Heart right ventricle (tissue), 16 donors: ENCODE data around the gene NEK7. TPM values are rescaled to one million over a fixed set of nuclear protein-coding genes. Genes with fewer than 3 reads are reported as not detected.

ENCODE experiments used
- ATAC-seq, 8 donors: fragments of 200-7000 bp; cut with Tn5 transposase; one replicate each; pipeline ENCODE4 v1.9.1; 2020; ENCODE audit warnings: mild to moderate bottlenecking in 8 of 8, moderate library complexity in 8 of 8, moderate number of reproducible peaks in 1 of 8
- DNase-seq, 2 donors: peaks; one replicate each; pipeline ENCODE4 v3.0.0-alpha.2; 2020
- H3K27ac ChIP-seq, 10 donors: fragments of 200-600 bp; sonication (generic) in 2 of 10; one replicate each; pipeline versions ENCODE4 v1.5.0 to v1.8.0; 2020 to 2022; ENCODE audit warnings: mild to moderate bottlenecking in 3 of 10
- H3K27me3 ChIP-seq, 7 donors: fragments of 200-600 bp; one replicate each; pipeline ENCODE4 v1.8.0; 2021 to 2022; ENCODE audit warnings: mild to moderate bottlenecking in 2 of 7
- H3K36me3 ChIP-seq, 9 donors: fragments of 200-600 bp; sonication (generic) in 1 of 9; one replicate each; pipeline versions ENCODE4 v1.5.0 to v1.8.0; 2020 to 2022; ENCODE audit warnings: mild to moderate bottlenecking in 2 of 9
- H3K4me1 ChIP-seq, 9 donors: fragments of 200-600 bp; sonication (generic) in 1 of 9; one replicate each; pipeline versions ENCODE4 v1.5.0 to v1.8.0; 2020 to 2022; ENCODE audit warnings: mild to moderate bottlenecking in 4 of 9
- H3K4me3 ChIP-seq, 10 donors: fragments of 200-600 bp; sonication (generic) in 2 of 10; one replicate each; pipeline versions ENCODE4 v1.5.0 to v1.8.0; 2020 to 2022; ENCODE audit warnings: mild to moderate bottlenecking in 7 of 10, moderate library complexity in 2 of 10
- H3K9me3 ChIP-seq, 11 donors: fragments of 200-600 bp in 10 of 11; sonication (generic) in 2 of 11; one replicate each; pipeline versions ENCODE4 v1.5.0 to v1.8.0; 2013 to 2022; ENCODE audit warnings: mild to moderate bottlenecking in 2 of 11, control low read depth in 1 of 11, moderate library complexity in 1 of 11
- CTCF ChIP-seq, 9 donors: fragments of 200-600 bp; sonication (generic) in 2 of 9; IDR thresholded peaks; one replicate each; pipeline versions ENCODE4 v1.5.0 to v1.8.0; 2021 to 2022; ENCODE audit warnings: antibody characterized with exemption in 9 of 9, mild to moderate bottlenecking in 5 of 9, moderate library complexity in 1 of 9
- WGBS, 2 donors: extraction: QIAGEN DNeasy Blood & Tissue Kit; methylation state at CpG; one replicate each; pipeline ENCODE4 v1.1.7; 2013; ENCODE audit warnings: inconsistent platforms in 1 of 2; 5-methylcytosine and 5-hydroxymethylcytosine counted together
- intact Hi-C, 10 donors: fragments of 100-400 bp; cut with DNase I; formaldehyde crosslinking; loops; one replicate each; pipeline versions ENCODE4 v1.11.1 to v1.14.2; 2022
- polyA plus RNA-seq, 2 donors: library from polyadenylated mRNA; stranded (reverse); fragments of 200-250 nt; gene quantifications; one replicate each; pipeline ENCODE4 v1.2.3, GENCODE V29; 2013
- total RNA-seq, 10 donors: library from RNA; stranded (reverse); fragmentation: NEBNext Ultra II Directional in 3 of 10; extraction: Animal tissue kit (Norgen Biotek cat#: 25700) in 3 of 10; gene quantifications; one replicate each; pipeline versions ENCODE4 v1.2.1 to v1.2.4, GENCODE V29; 2021 to 2023
- donor health status: Arrhythmogenic right ventricular cardiomyopathy.
- donor health status: ischemic (EF 13 %, LVEDD 7.1; RV severe dilation, severe dysfunction).
- donor health status: healthy with polysubstance abuse.
- donor health status: DM: no; HTN: yes; CAD: no.
- donor health status: DM: no; HTN: no; CAD: no.
- donor health status: ischemic (EF 25% LVEDD 6.9; RV normal size, moderate dysfunction).
- donor health status: ischemic (EF 25% LVEDD 5.7; RV mildly dilated, moderate dysfunction).
- donor health status: healthy.
- donor health status: DM: yes; HTN: yes; CAD: no.
- donor health status: Ischemic cardiomyopathy.
- donor health status: ischemic (EF 35%, LVEDD 5.7; RV mildly dilated, moderate dysfunction).
- donor health status: nonischemic (EF 11% LVEDD 7.7; RV severe dilation, severe dysfunction).
- donor health status: DM: yes; HTN: yes; CAD: no.
- donor health status: PGD.
- donor health status: ischemic (EF 29% LVEDD 5.4; RV normal size, mild dysfunction).
- donor health status: nonischemic (EF 23%, LVEDD 6.1; RV moderate dilation, normal function).

The NEK7 gene
- total and polyA plus RNA-seq, 12 donors: 57.3 to 279 (median 207) TPM

GRCh38 chr1:198320759-198321158 is 164.0 kb downstream of the NEK7 start:
- Histone ChIP-seq H3K4me1 (peaks cover 0 to 9% (median 0%) of the 10 kb centered on the region in 9 donors), H3K36me3 (peaks cover 0 to 43% (median 12%) of the 10 kb centered on the region in 9 donors), H3K9me3 (no peaks in the 10 kb centered on the region), H3K27ac (no peak overlapping the region), H3K27me3 (no peaks in the 10 kb centered on the region), H3K4me3 (no peak overlapping the region)
- TF ChIP-seq CTCF (IDR thresholded peaks at IDR 0.05): no peak
- no peak for DNase-seq
- WGBS, 2 donors: 80 to 86% methylated on average over 6 of the region's 6 CpGs
- ATAC-seq: no peak
- intact Hi-C loops: no loop called here

- intact Hi-C loops: no loop called here
- TF ChIP-seq CTCF (IDR thresholded peaks at IDR 0.05): no peak
- DNase-seq (no peak), ATAC-seq (no peak)
- 70 to 76% methylated on average over 3 of the region's 3 CpGs for WGBS, 2 donors
- Histone ChIP-seq H3K27ac (no peak overlapping the region), H3K4me3 (no peak overlapping the region), H3K4me1 (no peaks in the 10 kb centered on the region), H3K36me3 (peaks cover 0 to 16% (median 2%) of the 10 kb centered on the region in 9 donors), H3K9me3 (no peaks in the 10 kb centered on the region), H3K27me3 (no peaks in the 10 kb centered on the region)
Observed at GRCh38 chr1:198326232-198326631, 169.4 kb downstream of the NEK7 start.

DNA sequence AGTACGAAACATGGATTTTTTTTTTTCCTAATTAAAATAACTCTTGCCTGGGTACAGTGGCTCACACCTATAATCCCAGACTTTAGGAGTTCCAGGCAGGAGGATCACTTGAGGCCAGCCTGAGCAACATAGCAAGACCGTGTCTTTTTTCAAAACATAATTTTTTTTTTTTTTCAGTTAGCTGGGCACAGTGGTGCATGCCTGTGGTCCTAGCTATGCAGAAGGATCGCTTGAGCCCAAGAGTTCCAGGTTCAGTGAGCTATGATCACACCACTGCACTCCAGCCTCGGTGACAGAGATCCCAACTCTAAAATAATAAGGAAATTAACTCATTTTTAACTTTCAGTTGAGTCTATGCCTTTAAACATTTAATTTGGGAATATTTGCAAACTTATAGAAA is 170.1 kb downstream of the NEK7 start:
- Histone ChIP-seq H3K4me3 (no peak overlapping the region), H3K27me3 (no peaks in the 10 kb centered on the region), H3K27ac (no peak overlapping the region), H3K4me1 (no peaks in the 10 kb centered on the region), H3K9me3 (no peaks in the 10 kb centered on the region), H3K36me3 (peaks cover 0 to 9% (median 0%) of the 10 kb centered on the region in 9 donors)
- TF ChIP-seq CTCF (IDR thresholded peaks at IDR 0.05): no peak
- DNase-seq (no peak), ATAC-seq (no peak)
- intact Hi-C loops: no loop called here
- WGBS, 2 donors: 84 to 87% methylated on average over 4 of the region's 4 CpGs

DNA sequence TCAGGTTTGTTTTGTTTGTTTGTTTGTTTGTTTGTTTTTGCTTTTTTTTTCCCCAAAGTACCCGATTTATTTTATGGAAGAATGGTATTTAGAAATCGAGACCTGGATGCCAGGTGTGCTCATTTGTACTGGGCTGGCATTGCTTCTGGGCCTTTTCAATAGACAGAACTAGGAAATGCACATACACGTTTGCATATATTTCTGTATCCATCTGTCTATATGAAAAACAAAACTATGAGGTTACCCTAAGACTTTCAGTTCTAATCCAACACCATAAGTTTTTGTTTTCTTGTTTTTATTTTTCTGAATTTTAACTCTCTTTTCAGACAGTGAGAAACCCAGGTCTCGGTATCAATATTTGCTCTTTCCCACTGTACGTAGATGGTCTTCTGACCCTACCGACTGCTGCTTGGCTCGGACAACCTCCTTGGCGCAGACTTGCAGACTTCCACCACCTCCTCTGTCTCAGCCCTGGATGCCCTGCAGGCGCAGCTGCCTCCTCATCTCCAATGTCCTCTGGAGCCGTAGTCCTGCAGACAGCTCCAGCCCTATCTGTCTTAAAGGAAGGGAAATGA is 171.7 kb downstream of the NEK7 start:
- 92 to 93% methylated on average over 10 of the region's 10 CpGs for WGBS, 2 donors
- Histone ChIP-seq H3K27ac (no peak overlapping the region), H3K4me1 (no peaks in the 10 kb centered on the region), H3K27me3 (no peaks in the 10 kb centered on the region), H3K36me3 (no peaks in the 10 kb centered on the region), H3K4me3 (no peak overlapping the region), H3K9me3 (no peaks in the 10 kb centered on the region)
- ATAC-seq (no peak), DNase-seq (no peak)
- intact Hi-C loops: no loop called here
- no peak for TF ChIP-seq CTCF (IDR thresholded peaks at IDR 0.05)
